Dendritic cell treated with granulocyte-macrophage colony-stimulating factor and Interleukin-4, amounts not matched to agents 40 ng/mL and 50 ng/mL, for 4 days (primary cell): Measurements from ENCODE around the gene CLDN18.

Source experiments
- H3K27ac Mint-ChIP-seq: one replicate; pipeline ENCODE4 v1.8.0; 2022; ENCODE audit warnings: mild to moderate bottlenecking, mixed read lengths
- H3K27me3 Mint-ChIP-seq: one replicate; pipeline ENCODE4 v1.8.0; 2022; ENCODE audit warnings: mild to moderate bottlenecking, mixed read lengths
- H3K36me3 Mint-ChIP-seq: one replicate; pipeline ENCODE4 v1.8.0; 2022; ENCODE audit warnings: low read depth, mixed read lengths
- H3K4me1 Mint-ChIP-seq: one replicate; pipeline ENCODE4 v1.8.0; 2022; ENCODE audit warnings: low read depth, mixed read lengths
- H3K4me3 Mint-ChIP-seq: one replicate; pipeline ENCODE4 v1.8.0; 2022; ENCODE audit warnings: mild to moderate bottlenecking, moderate library complexity, mixed read lengths
- H3K9me3 Mint-ChIP-seq: one replicate; pipeline ENCODE4 v1.8.0; 2022; ENCODE audit warnings: mixed read lengths
- intact Hi-C: fragments of 100-400 bp; cut with micrococcal nuclease; formaldehyde crosslinking; loops from one replicate; pipeline ENCODE4 v1.15.0; 2022

CLDN18 gene

DNA sequence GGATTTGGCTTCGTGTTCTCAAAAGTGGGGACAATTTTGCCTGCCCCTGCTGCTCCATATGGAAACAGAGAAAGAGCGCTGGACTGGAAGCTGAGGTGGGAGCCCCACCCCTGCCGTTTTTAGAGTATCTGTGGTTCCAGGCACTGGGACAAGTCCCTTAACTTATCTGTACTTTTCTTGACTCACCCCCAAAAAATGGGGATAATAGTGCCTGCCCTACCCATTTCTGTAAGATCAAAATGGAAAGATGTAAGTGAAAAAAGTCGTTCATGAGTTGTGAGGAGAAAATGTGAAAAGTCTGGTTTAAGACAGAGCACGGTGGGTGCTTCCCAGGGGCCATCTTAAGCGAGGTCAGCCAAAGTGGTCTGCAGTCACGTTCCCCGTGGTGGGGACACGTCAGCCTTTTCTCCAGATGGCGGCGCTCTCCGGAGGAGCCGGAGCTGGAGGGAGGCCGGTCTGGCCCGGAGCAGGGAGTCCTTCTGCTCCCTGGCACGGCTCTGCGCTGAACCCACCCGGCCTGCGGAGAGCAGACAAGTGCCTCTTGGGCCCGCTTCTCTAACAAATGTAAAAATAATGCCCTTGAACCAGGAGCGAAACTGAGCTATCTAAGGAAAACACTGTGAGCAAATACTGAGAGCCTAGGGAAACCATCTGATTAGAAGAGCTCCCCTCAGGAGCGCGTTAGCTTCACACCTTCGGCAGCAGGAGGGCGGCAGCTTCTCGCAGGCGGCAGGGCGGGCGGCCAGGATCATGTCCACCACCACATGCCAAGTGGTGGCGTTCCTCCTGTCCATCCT is at the start of gene CLDN18:
TSS of gene CLDN18 (plus strand) at position 690 of the 797 bp plus-strand sequence. CDS start at position 751, 61 bp downstream.
- no peaks in the 10 kb centered on the region for H3K27me3 Mint-ChIP-seq
- H3K4me1 Mint-ChIP-seq, result no peaks in the 10 kb centered on the region
- H3K36me3 Mint-ChIP-seq, result no peaks in the 10 kb centered on the region
- H3K4me3 Mint-ChIP-seq, result no peak within 1 kb of the TSS
- intact Hi-C loops, result no loop called here
- H3K27ac Mint-ChIP-seq, result no peak within 1 kb of the TSS
- H3K9me3 Mint-ChIP-seq, result no peaks in the 10 kb centered on the region

DNA sequence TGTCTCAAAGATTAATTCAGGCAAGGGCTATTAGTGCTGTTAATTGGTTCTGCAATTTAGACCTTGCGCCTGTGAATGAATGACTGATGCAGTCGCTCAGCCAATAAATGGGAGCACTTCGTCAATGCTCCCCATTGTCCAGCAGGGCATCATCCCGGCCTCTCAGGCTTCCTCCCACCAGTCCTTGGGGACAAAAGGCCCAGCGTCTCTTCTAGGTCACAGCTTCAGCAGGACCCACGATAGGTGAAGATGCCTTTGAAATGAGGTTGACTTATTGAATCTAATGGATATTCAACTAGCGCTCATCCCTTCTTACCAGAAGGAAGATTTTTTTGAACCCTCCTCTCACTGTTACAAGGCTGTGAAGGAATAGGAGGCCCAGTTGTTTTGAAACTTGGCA is 47.7 kb upstream of the CLDN18 start:
- no peak overlapping the region for H3K4me3 Mint-ChIP-seq
- intact Hi-C loops, result no loop called here
- no peaks in the 10 kb centered on the region for H3K36me3 Mint-ChIP-seq
- no peaks in the 10 kb centered on the region for H3K4me1 Mint-ChIP-seq
- H3K9me3 Mint-ChIP-seq, result no peaks in the 10 kb centered on the region
- H3K27ac Mint-ChIP-seq, result no peak overlapping the region
- H3K27me3 Mint-ChIP-seq, result peaks cover 6% of the 10 kb centered on the region

DNA sequence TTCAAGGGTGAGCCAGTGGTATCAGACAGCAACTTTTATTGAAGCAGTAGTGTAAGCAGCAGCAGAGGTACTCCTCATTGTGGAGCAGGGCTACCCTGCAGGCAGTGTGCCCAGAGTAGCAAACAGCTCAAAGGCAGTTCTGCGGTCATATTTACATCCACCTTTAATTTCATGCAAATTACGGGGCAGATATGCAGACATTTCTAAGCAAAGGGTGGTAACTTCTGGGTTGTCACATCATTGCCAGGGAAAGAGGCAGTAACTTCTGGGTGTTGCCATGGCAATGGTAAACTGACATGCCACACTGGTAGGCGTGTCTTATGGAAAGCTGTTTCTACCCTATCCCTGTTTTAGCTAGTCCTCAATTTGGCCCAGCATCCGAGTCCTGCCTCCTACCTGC is 46.5 kb upstream of the CLDN18 start:
- intact Hi-C loops, result no loop called here
- Mint-ChIP-seq H3K27me3 (peaks cover 6% of the 10 kb centered on the region), H3K4me3 (no peak overlapping the region), H3K27ac (no peak overlapping the region), H3K4me1 (no peaks in the 10 kb centered on the region), H3K9me3 (no peaks in the 10 kb centered on the region), H3K36me3 (no peaks in the 10 kb centered on the region)

DNA sequence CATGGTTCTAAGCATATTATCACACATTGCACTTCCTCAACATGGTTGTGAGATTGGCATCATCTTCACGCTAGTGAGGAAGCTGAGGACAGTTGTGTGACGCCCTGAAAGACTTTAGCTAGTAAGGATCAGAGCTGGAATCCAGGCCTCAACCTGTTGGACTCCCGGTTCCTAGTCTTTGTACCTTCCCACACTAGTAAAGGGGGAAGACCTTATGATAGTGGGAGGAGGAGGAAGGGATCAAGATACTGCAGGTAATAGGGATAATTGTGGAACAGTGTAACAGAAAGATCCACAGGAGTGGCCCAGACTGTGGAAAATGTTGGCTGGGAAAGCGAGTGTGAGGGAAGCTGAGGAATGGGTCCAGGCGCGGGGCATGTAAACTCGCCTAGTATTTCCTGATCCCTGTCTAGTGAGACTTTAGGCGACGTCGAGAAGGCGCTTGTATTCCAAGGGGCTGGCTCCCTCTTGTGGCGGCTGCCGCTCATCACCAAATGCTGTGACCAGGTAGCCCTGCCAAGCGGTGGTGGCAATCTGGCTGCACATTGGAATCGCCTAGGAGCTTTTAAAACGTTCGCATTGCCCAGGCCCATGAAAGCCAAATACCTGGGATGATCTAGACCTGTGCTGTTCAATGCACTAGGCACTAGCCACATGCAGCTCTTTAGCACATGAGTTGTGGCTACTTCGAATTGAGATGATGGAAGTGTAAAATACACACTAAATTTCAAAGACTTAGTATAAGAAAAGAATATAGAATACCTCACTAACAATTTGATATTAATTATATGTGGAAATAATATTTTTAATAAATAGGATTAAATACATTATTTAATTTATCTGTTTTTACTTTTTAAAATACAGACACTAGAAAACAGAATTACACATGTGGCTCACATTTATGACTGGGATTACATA is 38.8 kb upstream of the CLDN18 start:
- peaks cover 5% of the 10 kb centered on the region for H3K4me1 Mint-ChIP-seq
- no peaks in the 10 kb centered on the region for H3K9me3 Mint-ChIP-seq
- H3K36me3 Mint-ChIP-seq, result no peaks in the 10 kb centered on the region
- intact Hi-C loops, result loop anchor here (5.0 to 10.0 kb wide), 3 partner anchors 864 to 1896 kb away; no protein-coding TSS in a partner anchor
- H3K4me3 Mint-ChIP-seq, result no peak overlapping the region
- H3K27ac Mint-ChIP-seq, result no peak overlapping the region
- peaks cover 8% of the 10 kb centered on the region for H3K27me3 Mint-ChIP-seq

DNA sequence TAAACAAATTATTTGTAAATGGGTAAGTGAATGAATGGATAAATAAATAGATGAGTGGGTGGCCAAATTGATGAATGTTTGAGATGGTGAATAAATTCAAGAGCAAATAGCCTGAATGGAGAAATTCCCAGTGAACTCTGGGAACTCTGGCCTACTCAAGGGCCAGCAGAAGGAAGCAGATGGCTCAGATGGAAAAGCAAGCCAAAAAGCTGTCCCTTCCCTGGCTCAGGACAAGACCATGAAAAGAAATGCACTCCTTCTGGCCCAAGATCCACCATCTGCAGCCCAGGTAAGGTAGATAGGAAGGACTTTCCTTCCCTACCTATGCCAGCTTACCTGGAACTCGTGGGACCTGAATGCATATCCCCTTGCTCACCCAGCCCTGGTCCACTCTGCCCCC is 37.6 kb upstream of the CLDN18 start:
- H3K9me3 Mint-ChIP-seq, result no peaks in the 10 kb centered on the region
- intact Hi-C loops, result loop anchor here (5.0 to 10.0 kb wide), 3 partner anchors 865 to 1898 kb away; no protein-coding TSS in a partner anchor
- H3K4me3 Mint-ChIP-seq, result no peak overlapping the region
- peaks cover 5% of the 10 kb centered on the region for H3K4me1 Mint-ChIP-seq
- H3K36me3 Mint-ChIP-seq, result no peaks in the 10 kb centered on the region
- H3K27me3 Mint-ChIP-seq, result peaks cover 8% of the 10 kb centered on the region
- no peak overlapping the region for H3K27ac Mint-ChIP-seq

DNA sequence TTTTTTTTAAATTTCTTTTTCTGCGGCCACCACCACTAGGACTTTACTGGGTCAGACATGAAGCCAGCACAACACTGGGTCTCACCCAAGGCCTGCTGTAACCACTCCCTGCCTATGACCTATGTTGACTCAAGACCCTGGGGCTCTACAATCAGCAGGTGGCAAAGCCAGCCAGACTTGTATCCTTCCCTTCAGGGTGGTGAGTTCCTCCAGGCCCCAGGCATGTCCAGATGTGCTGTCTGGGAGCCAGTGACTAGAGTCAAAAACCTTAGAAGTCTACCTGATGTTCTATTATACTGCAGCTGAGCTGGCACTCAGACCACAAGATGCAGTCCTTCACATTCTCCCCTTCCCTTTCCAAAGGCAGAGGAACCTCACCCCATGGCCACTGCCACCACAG is 31.6 kb upstream of the CLDN18 start:
- intact Hi-C loops, result loop anchor here (10.0 kb wide), 1 partner anchor 1904 kb away; no protein-coding TSS in a partner anchor

DNA sequence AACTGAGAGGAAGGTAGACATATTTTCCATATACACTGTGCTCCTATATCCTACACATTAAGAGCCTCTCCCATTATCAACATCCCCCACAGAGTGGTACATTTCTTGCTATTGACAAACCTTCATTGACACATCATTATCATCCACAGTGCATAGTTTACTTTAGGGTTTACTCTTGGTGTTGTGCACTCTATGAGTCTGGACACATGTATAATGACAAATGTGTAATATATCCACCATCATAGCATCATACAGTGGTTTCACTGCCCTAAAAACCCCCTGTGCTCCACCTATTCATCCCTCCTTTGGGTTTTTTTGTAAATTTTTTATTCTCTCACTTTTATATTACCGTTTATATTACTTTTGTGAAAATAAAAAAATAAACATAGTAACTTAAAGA is 22.2 kb upstream of the CLDN18 start:
- H3K9me3 Mint-ChIP-seq, result no peaks in the 10 kb centered on the region
- no peaks in the 10 kb centered on the region for H3K36me3 Mint-ChIP-seq
- H3K27me3 Mint-ChIP-seq, result peaks cover under 1% of the 10 kb centered on the region
- H3K27ac Mint-ChIP-seq, result no peak overlapping the region
- no peaks in the 10 kb centered on the region for H3K4me1 Mint-ChIP-seq
- intact Hi-C loops, result no loop called here
- H3K4me3 Mint-ChIP-seq, result no peak overlapping the region

More for the DNA sequence above, 31.6 kb upstream of the CLDN18 start:
- H3K4me1 Mint-ChIP-seq, result no peaks in the 10 kb centered on the region
- no peak overlapping the region for H3K4me3 Mint-ChIP-seq
- H3K27ac Mint-ChIP-seq, result no peak overlapping the region
- H3K27me3 Mint-ChIP-seq, result peaks cover 1% of the 10 kb centered on the region
- no peaks in the 10 kb centered on the region for H3K36me3 Mint-ChIP-seq
- H3K9me3 Mint-ChIP-seq, result no peaks in the 10 kb centered on the region

DNA sequence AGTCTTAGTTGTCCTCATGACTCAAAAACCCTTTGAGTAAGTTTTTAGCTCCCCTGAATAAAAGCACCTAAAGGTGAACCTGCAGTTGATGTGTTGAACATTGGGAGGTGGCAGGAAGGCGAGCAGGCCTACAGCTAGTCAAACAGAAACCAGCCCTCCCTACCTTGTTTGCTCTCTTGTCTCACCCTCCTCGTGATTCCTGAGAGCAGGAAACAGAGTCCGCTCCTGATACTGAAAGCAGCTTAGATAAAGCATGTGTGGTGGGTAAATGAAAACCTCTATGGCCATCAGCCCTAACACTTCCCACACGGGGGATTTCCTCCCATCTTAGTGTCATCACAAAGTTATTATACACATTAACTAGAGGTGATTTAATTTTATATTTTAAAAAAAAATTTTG is 21.8 kb upstream of the CLDN18 start:
- Mint-ChIP-seq H3K9me3 (no peaks in the 10 kb centered on the region), H3K4me1 (no peaks in the 10 kb centered on the region), H3K27me3 (no peaks in the 10 kb centered on the region), H3K27ac (no peak overlapping the region), H3K36me3 (no peaks in the 10 kb centered on the region), H3K4me3 (no peak overlapping the region)
- intact Hi-C loops, result no loop called here

DNA sequence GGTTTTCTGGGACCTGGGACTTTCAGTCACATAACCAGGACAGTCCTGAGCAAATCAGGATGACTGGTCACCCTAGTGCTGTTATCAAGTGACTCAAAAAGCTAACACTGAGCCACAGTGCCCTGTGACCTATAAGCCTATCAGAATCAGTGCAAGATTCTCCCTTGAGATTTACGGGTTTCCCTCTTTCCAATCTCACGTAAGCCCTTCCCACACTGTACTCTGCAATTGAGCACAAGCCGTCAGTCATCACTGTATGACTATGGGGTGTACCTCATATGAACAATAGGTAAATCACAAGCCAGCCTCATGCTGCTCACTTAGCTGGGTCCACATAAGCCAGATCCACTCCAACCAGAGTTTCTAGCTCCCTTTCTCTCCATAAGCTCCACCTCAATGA is 21.0 kb upstream of the CLDN18 start:
- H3K27ac Mint-ChIP-seq, result no peak overlapping the region
- H3K36me3 Mint-ChIP-seq, result no peaks in the 10 kb centered on the region
- H3K4me1 Mint-ChIP-seq, result no peaks in the 10 kb centered on the region
- peaks cover 2% of the 10 kb centered on the region for H3K27me3 Mint-ChIP-seq
- peaks cover 5% of the 10 kb centered on the region for H3K9me3 Mint-ChIP-seq
- intact Hi-C loops, result no loop called here
- H3K4me3 Mint-ChIP-seq, result no peak overlapping the region

DNA sequence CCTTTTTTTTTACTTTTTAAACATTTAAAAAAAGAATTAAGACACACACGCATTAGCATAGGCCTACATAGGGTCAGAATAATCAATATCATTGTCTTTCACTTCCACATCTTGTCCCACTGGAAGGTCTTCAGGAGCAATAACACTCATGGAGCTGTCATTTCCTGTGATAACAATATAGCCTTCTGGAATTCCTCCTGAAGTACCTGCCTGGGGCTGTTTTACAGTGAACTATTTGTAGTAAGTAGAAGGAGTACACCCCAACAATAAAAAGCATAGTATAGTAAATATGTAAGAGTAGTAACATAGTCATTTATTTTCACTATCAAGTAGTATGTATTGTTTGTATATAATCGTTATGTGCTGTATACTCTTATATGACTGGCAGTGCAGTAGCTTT is 19.5 kb upstream of the CLDN18 start:
- Mint-ChIP-seq H3K4me1 (peaks cover under 1% of the 10 kb centered on the region), H3K27ac (no peak overlapping the region), H3K36me3 (no peaks in the 10 kb centered on the region), H3K27me3 (peaks cover 2% of the 10 kb centered on the region), H3K9me3 (peaks cover 20% of the 10 kb centered on the region), H3K4me3 (no peak overlapping the region)
- intact Hi-C loops, result no loop called here

DNA sequence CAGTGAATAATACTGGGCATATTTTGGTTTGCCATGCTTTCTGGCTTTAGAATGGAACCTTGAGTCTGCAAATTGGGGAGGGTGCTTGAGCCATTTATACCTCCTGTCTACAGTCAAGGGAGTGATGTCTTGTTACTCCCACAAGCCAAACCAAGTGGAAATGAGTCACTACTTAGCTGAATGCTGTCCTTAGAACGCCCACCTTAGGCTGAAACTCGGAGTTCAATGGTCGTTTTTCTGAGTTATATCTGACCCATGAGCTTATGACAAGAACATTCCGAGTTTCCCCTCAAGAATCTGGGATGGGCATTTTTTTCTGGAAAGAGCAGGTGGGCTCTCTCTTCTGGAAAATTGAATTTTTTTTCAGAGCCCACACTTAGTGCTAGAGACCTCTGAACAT is 17.4 kb upstream of the CLDN18 start:
- Mint-ChIP-seq H3K4me3 (no peak overlapping the region), H3K27ac (no peak overlapping the region), H3K9me3 (peaks cover 22% of the 10 kb centered on the region), H3K27me3 (peaks cover 2% of the 10 kb centered on the region), H3K4me1 (peaks cover 5% of the 10 kb centered on the region), H3K36me3 (no peaks in the 10 kb centered on the region)
- intact Hi-C loops, result no loop called here

DNA sequence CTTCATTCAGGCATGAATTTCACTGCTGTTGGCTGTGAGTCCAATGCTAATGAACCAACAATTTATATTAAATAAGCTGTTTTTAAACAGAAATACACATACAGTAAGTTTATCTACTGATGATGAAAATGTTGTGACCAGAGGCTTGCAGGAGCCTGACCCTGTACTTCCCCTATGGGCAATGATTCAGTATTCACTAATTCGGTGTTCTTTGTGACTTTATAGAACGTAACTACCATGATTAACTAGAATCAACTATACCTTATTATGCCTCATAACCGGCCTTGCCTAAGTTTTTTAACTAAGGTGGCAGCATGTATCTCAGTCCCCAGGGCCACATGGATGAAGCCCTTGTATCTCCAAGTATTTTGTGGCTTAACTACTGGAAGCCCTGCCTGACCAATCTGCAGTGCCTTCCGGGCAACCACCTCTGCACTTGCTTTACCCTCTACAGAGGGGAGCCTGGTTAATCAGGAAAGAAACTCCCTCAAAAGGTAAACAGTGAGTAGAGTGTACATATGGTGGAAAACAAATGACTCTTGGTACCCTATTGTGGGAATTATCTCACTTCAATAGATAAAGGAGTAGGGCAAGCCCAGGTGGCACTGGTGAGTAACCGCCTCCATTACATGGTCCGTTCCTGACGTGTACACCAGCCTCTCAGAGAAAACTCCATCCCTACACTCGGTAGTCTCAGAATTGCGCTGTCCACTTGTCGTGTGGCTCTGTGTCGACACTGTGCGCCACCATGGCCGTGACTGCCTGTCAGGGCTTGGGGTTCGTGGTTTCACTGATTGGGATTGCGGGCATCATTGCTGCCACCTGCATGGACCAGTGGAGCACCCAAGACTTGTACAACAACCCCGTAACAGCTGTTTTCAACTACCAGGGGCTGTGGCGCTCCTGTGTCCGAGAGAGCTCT is 11.6 kb upstream of the CLDN18 start:
- H3K9me3 Mint-ChIP-seq, result peaks cover 22% of the 10 kb centered on the region
- peaks cover 5% of the 10 kb centered on the region for H3K4me1 Mint-ChIP-seq
- H3K36me3 Mint-ChIP-seq, result no peaks in the 10 kb centered on the region
- peaks cover 8% of the 10 kb centered on the region for H3K27me3 Mint-ChIP-seq
- H3K27ac Mint-ChIP-seq, result no peak overlapping the region
- H3K4me3 Mint-ChIP-seq, result no peak overlapping the region
- intact Hi-C loops, result no loop called here

DNA sequence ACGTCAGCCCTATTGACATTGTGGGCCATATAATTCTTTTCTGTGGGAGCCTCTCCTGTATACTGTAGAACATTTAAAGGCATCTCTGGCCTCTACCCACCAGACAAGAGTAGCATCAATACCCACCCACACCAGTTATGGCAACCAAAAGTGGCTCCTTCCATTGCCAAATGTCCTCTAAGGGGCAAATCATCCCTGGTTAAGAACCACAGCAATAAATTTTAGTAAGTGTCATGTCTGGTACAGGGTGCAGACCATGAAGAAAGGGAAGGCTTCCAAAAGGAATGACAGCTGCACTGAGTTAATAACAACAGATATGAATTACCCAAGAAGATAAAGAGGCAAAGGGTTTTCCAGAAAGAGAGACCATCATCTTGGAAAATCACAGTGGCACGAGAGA is 6.9 kb upstream of the CLDN18 start:
- Mint-ChIP-seq H3K27me3 (peaks cover 5% of the 10 kb centered on the region), H3K36me3 (no peaks in the 10 kb centered on the region), H3K4me1 (no peaks in the 10 kb centered on the region), H3K27ac (no peak overlapping the region), H3K4me3 (no peak overlapping the region), H3K9me3 (no peaks in the 10 kb centered on the region)
- intact Hi-C loops, result no loop called here
